ENCODE measurements around the gene STK33. TPM values are rescaled to one million over a fixed set of nuclear protein-coding genes. Genes with fewer than 3 reads are reported as not detected.

STK33 gene
- total RNA-seq, 2 donors from 2014 or later: 2.9 to 14.6 TPM

DNA sequence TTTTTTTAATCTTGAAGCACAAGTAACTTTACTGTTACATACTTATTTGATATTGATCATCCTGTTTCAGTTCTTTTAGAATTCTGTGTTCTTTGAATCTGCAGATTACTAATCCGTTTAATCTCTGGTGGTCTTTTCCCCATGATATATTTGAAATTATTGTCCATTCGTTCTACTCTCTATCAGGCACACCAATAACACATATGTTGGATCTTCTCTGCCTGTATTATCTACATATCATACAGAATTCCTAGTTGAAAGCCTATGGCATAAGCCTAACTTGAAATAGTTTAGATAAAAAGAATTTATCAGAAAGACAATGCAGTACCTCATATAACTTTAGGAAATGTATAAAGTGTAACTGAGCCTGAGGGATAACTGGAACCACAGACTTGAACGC is 32.6 kb downstream of the STK33 start:
- TF ChIP-seq POLR2A (IDR thresholded peaks at IDR 0.05) (no peak), POLR2AphosphoS5 (IDR thresholded peaks at IDR 0.05) (no peak)
- TF ChIP-seq, protein P1, sequence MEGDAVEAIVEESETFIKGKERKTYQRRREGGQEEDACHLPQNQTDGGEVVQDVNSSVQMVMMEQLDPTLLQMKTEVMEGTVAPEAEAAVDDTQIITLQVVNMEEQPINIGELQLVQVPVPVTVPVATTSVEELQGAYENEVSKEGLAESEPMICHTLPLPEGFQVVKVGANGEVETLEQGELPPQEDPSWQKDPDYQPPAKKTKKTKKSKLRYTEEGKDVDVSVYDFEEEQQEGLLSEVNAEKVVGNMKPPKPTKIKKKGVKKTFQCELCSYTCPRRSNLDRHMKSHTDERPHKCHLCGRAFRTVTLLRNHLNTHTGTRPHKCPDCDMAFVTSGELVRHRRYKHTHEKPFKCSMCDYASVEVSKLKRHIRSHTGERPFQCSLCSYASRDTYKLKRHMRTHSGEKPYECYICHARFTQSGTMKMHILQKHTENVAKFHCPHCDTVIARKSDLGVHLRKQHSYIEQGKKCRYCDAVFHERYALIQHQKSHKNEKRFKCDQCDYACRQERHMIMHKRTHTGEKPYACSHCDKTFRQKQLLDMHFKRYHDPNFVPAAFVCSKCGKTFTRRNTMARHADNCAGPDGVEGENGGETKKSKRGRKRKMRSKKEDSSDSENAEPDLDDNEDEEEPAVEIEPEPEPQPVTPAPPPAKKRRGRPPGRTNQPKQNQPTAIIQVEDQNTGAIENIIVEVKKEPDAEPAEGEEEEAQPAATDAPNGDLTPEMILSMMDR (IDR thresholded peaks at IDR 0.05): no peak
- Histone ChIP-seq H3K27me3 (replicated peaks; ENCODE audit: insufficient read depth) (no peaks in the 10 kb centered on the region), H3K27ac (no peak overlapping the region), H3K36me3 (no peaks in the 10 kb centered on the region), H3K9me3 (no peaks in the 10 kb centered on the region), H3K4me1 (replicated peaks) (no peaks in the 10 kb centered on the region), H3K4me3 (no peak overlapping the region)
- intact Hi-C loops (cut with DNase I): loop anchor here (5.0 kb wide), 1 partner anchor 234 kb away; no protein-coding TSS in a partner anchor
- WGBS: 96% methylated on average over 3 of the region's 3 CpGs
- no peak for DNase-seq (ENCODE audit: low spot score)

DNA sequence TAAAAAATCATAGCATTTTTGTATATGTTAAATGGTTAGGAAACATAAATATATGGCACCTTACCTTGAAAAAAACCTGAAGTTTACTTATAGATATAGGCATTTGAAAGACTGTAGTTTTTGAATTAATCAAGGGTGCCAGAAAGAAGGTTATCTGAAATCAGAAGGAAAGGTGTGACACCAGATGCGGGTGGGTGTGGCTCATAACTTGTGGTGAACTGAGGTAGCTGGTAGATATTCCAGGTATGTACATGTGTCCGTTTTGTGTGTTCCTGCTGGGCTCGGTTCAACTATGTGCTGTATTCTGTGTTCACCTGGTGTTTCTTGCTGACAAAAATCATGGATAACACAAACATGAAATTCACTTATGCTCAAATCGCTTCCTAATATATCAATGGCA is 35.6 kb downstream of the STK33 start:
- 94% methylated on average over 4 of the region's 4 CpGs for WGBS
- TF ChIP-seq, protein P1 (IDR thresholded peaks at IDR 0.05): no peak
- TF ChIP-seq POLR2A (IDR thresholded peaks at IDR 0.05): no peak
- TF ChIP-seq POLR2AphosphoS5 (IDR thresholded peaks at IDR 0.05): no peak

DNA sequence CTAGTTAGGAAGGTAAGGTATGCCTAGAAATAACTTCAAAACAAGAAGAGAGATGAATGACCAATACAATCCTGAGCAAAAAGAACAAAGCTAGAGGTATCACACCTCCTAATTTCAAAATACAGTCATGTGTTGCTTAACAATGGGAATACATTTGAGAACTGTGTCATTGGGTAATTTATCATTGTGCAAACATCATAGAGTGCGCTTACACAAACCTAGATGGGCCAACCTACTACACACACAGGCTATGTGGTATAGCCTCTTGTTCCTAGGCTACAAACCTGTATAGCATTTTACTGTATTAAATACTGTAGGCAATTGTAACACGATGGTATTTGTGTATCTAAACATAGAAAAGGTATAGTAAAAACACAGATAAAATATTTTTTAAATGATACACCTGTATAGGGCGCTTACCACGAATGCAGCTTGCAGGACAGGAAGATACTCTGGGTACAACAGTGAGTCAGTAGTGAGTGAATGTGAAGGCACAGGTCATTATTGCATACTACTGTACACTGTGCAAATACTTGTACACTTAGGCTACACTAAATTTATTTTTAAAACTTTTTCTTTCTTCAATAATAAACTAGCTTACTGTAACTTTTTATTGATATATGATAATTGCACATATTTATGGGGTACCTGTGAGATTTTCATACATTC is 48.2 kb downstream of the STK33 start:
- TF ChIP-seq, protein P1 (IDR thresholded peaks at IDR 0.05): no peak
- TF ChIP-seq POLR2A (IDR thresholded peaks at IDR 0.05): no peak
- no peak for TF ChIP-seq POLR2AphosphoS5 (IDR thresholded peaks at IDR 0.05)
- Histone ChIP-seq H3K9me3 (no peaks in the 10 kb centered on the region), H3K27ac (no peak overlapping the region), H3K36me3 (no peaks in the 10 kb centered on the region), H3K4me1 (replicated peaks) (no peaks in the 10 kb centered on the region), H3K4me3 (no peak overlapping the region), H3K27me3 (replicated peaks; ENCODE audit: insufficient read depth) (no peaks in the 10 kb centered on the region)
- intact Hi-C loops (cut with DNase I): no loop called here
- 65% methylated on average over 4 of the region's 4 CpGs for WGBS
- no peak for DNase-seq (ENCODE audit: low spot score)

More for the DNA sequence above, 35.6 kb downstream of the STK33 start:
- H3K4me3 ChIP-seq: no peak overlapping the region
- DNase-seq (ENCODE audit: low spot score): no peak
- no peaks in the 10 kb centered on the region for H3K36me3 ChIP-seq
- H3K27ac ChIP-seq: no peak overlapping the region
- no peaks in the 10 kb centered on the region for H3K27me3 ChIP-seq (replicated peaks; ENCODE audit: insufficient read depth)
- H3K4me1 ChIP-seq (replicated peaks): no peaks in the 10 kb centered on the region
- no peaks in the 10 kb centered on the region for H3K9me3 ChIP-seq
- intact Hi-C loops (cut with DNase I): no loop called here

DNA sequence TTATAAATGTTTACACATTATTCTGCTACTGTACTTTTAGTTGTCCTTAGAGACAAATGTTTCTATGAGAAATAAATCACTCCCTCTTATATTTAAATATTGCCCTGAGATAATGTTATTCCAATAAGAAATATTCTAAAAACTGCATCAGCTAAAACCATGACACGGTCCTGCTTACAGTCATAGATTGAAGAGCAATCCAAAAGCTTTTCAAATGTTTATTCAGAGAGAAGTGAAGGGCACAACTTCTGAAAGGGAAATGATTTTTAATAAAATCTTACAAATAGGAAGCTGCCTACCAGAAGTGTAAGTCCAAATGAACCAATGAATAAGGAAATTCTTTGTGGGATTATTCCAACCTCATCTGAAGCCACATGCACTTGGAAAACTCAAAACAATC is 49.2 kb downstream of the STK33 start:
- H3K4me3 ChIP-seq: no peak overlapping the region
- TF ChIP-seq POLR2AphosphoS5 (IDR thresholded peaks at IDR 0.05): no peak
- TF ChIP-seq, protein P1 (IDR thresholded peaks at IDR 0.05): no peak
- no peak for TF ChIP-seq POLR2A (IDR thresholded peaks at IDR 0.05)
- no peak for DNase-seq (ENCODE audit: low spot score)
- intact Hi-C loops (cut with DNase I): no loop called here
- no peaks in the 10 kb centered on the region for H3K9me3 ChIP-seq
- no peaks in the 10 kb centered on the region for H3K36me3 ChIP-seq
- H3K4me1 ChIP-seq (replicated peaks): no peaks in the 10 kb centered on the region
- 91% methylated on average over 1 of the region's 1 CpG for WGBS
- H3K27me3 ChIP-seq (replicated peaks; ENCODE audit: insufficient read depth): no peaks in the 10 kb centered on the region
- H3K27ac ChIP-seq: no peak overlapping the region

DNA sequence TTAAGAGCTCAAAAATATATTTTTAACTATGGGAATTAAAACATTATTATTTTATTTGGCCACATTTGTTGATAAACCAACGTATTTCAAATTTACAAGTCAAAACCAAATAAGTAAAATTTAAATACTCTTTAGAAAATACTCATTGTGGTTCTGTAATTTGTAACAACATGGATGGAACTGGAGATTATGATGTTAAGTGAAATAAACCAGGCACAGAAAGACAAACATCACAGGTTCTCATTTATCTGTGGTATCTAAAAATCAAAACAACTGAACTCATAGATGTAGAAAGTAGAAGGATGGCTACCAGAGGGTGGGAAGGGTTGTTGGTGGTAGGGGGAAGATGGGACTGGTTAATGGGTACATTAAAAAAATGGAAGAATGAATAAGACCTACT is 50.8 kb downstream of the STK33 start:
- Histone ChIP-seq H3K27ac (no peak overlapping the region), H3K27me3 (replicated peaks; ENCODE audit: insufficient read depth) (no peaks in the 10 kb centered on the region), H3K4me1 (replicated peaks) (no peaks in the 10 kb centered on the region), H3K9me3 (no peaks in the 10 kb centered on the region), H3K36me3 (no peaks in the 10 kb centered on the region), H3K4me3 (no peak overlapping the region)
- intact Hi-C loops (cut with DNase I): no loop called here
- TF ChIP-seq POLR2AphosphoS5 (IDR thresholded peaks at IDR 0.05) (no peak), POLR2A (IDR thresholded peaks at IDR 0.05) (no peak)
- TF ChIP-seq, protein P1 (IDR thresholded peaks at IDR 0.05): no peak
- 74% methylated on average over 1 of the region's 1 CpG for WGBS
- no peak for DNase-seq (ENCODE audit: low spot score)

Data from prostate gland (tissue), 2 donors.